Measurements from ENCODE around the gene SLMAP.
"Not testable (repeated sequence)": the region's sequence is repeated elsewhere in the genome, so short reads cannot be mapped to it uniquely, and the experiment has no call there.

SLMAP gene

GRCh38 chr3:57877116-57877515, 121.0 kb downstream of the SLMAP start:
- no peak for DNase-seq (ENCODE audit: insufficient read length, low spot score)
- FAIRE-seq, result no peak

GRCh38 chr3:57884436-57884835, 128.3 kb downstream of the SLMAP start:
- not testable (repeated sequence) for FAIRE-seq; DNase-seq (ENCODE audit: insufficient read length, low spot score)

- DNase-seq (ENCODE audit: insufficient read length, low spot score) (no peak), FAIRE-seq (no peak)
Observed at GRCh38 chr3:57889807-57890206, 133.7 kb downstream of the SLMAP start.

GRCh38 chr3:57890874-57891273, 134.8 kb downstream of the SLMAP start:
- DNase-seq (ENCODE audit: insufficient read length, low spot score), result no peak
- no peak for FAIRE-seq

- FAIRE-seq (no peak), DNase-seq (ENCODE audit: insufficient read length, low spot score) (no peak)
Observed at GRCh38 chr3:57892423-57892822, 136.3 kb downstream of the SLMAP start.

GRCh38 chr3:57893156-57893555, 137.0 kb downstream of the SLMAP start:
- no peak for DNase-seq (ENCODE audit: insufficient read length, low spot score)
- no peak for FAIRE-seq

GRCh38 chr3:57893668-57894067, 137.6 kb downstream of the SLMAP start:
- no peak for FAIRE-seq

GRCh38 chr3:57896031-57896430, 139.9 kb downstream of the SLMAP start:
- DNase-seq (ENCODE audit: insufficient read length, low spot score) (no peak), FAIRE-seq (no peak)

More at GRCh38 chr3:57893668-57894067, 137.6 kb downstream of the SLMAP start:
- no peak for DNase-seq (ENCODE audit: insufficient read length, low spot score)

- FAIRE-seq (no peak), DNase-seq (ENCODE audit: insufficient read length, low spot score) (no peak)
Observed at GRCh38 chr3:57896691-57897090, 140.6 kb downstream of the SLMAP start.

- DNase-seq (ENCODE audit: insufficient read length, low spot score), result no peak
- no peak for FAIRE-seq
Observed at GRCh38 chr3:57900786-57901185, 144.7 kb downstream of the SLMAP start.

GRCh38 chr3:57903124-57903890, 147.2 kb downstream of the SLMAP start:
- DNase-seq (ENCODE audit: insufficient read length, low spot score), result no peak
- peak; percentile 69 for FAIRE-seq

GRCh38 chr3:57910990-57911389, 154.9 kb downstream of the SLMAP start:
- FAIRE-seq (no peak), DNase-seq (ENCODE audit: insufficient read length, low spot score) (peak; percentile 29)

GRCh38 chr3:57911593-57911992, 155.5 kb downstream of the SLMAP start:
- DNase-seq (ENCODE audit: insufficient read length, low spot score) (peak; percentile 17), FAIRE-seq (no peak)

GRCh38 chr3:57917601-57918000, 161.5 kb downstream of the SLMAP start:
- DNase-seq (ENCODE audit: insufficient read length, low spot score) (no peak), FAIRE-seq (no peak)

- FAIRE-seq (no peak), DNase-seq (ENCODE audit: insufficient read length, low spot score) (peak; percentile 12)
Observed at GRCh38 chr3:57918123-57918837, 162.2 kb downstream of the SLMAP start.

- FAIRE-seq (no peak), DNase-seq (ENCODE audit: insufficient read length, low spot score) (no peak)
Observed at GRCh38 chr3:57919987-57920386, 163.9 kb downstream of the SLMAP start.

GRCh38 chr3:57923101-57923500, 167.0 kb downstream of the SLMAP start:
- no peak for FAIRE-seq
- DNase-seq (ENCODE audit: insufficient read length, low spot score), result no peak

GRCh38 chr3:57923752-57924151, 167.6 kb downstream of the SLMAP start:
- no peak for DNase-seq (ENCODE audit: insufficient read length, low spot score)
- peak; percentile 42 for FAIRE-seq

- FAIRE-seq, result no peak
- no peak for DNase-seq (ENCODE audit: insufficient read length, low spot score)
Observed at GRCh38 chr3:57927166-57927565, 171.1 kb downstream of the SLMAP start.

- no peak for DNase-seq (ENCODE audit: insufficient read length, low spot score)
- FAIRE-seq, result no peak
Observed at GRCh38 chr3:57927916-57928315, 171.8 kb downstream of the SLMAP start.

GRCh38 chr3:57928511-57928910, 172.4 kb downstream of the SLMAP start:
- DNase-seq (ENCODE audit: insufficient read length, low spot score) (no peak), FAIRE-seq (no peak)

GRCh38 chr3:57929988-57930387, 173.9 kb downstream of the SLMAP start:
- no peak for FAIRE-seq
- DNase-seq (ENCODE audit: insufficient read length, low spot score), result no peak
